ENCODE data around the gene TBC1D22A.

DNA sequence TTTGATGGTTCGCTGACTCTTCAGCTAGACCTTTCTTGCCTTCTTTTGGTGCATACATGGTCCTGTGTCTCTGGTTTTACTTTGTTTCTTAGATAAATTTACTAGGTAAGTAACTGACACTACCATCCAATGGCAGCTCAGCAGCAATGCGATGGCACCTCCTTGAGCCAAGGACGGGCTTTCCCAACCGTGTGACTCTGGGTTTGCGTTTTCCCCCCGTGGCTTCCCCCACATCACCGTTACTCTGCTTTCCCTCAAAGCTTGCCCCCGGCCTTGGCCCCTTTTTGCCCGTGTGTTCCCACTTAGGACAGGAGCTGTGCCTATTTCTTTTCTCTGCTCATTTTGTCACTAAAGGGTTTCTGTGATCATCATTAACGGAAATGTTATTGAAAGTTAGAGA, 41.5 kb downstream of the TBC1D22A start:
- TF ChIP-seq, protein P1, sequence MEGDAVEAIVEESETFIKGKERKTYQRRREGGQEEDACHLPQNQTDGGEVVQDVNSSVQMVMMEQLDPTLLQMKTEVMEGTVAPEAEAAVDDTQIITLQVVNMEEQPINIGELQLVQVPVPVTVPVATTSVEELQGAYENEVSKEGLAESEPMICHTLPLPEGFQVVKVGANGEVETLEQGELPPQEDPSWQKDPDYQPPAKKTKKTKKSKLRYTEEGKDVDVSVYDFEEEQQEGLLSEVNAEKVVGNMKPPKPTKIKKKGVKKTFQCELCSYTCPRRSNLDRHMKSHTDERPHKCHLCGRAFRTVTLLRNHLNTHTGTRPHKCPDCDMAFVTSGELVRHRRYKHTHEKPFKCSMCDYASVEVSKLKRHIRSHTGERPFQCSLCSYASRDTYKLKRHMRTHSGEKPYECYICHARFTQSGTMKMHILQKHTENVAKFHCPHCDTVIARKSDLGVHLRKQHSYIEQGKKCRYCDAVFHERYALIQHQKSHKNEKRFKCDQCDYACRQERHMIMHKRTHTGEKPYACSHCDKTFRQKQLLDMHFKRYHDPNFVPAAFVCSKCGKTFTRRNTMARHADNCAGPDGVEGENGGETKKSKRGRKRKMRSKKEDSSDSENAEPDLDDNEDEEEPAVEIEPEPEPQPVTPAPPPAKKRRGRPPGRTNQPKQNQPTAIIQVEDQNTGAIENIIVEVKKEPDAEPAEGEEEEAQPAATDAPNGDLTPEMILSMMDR (IDR thresholded peaks at IDR 0.05; ENCODE audit: low read depth, low read length), result no peak
- TF ChIP-seq EZH2phosphoT487 (IDR thresholded peaks at IDR 0.05; ENCODE audit: low read depth), result no peak

Measured in OCI-LY3 (cell line).